HCEC 1CT (cell line): Measurements from ENCODE around the gene CMIP.
"Not testable (repeated sequence)": the region's sequence is repeated elsewhere in the genome, so short reads cannot be mapped to it uniquely, and the experiment has no call there.

Experiments
- DNase-seq: peaks from one replicate; pipeline ENCODE4 v3.0.0-alpha.2; 2017

CMIP gene

GRCh38 chr16:81444448-81445121 lies at the start of gene CMIP:
TSS of gene CMIP (plus strand) at chr16:81444808.
- peak; percentile 76 for DNase-seq

GRCh38 chr16:81394966-81395655 lies 49.5 kb upstream of the CMIP start:
- no peak for DNase-seq

GRCh38 chr16:81397058-81397878 lies 47.3 kb upstream of the CMIP start:
- DNase-seq: no peak

GRCh38 chr16:81397879-81398520 lies 46.6 kb upstream of the CMIP start:
- DNase-seq: no peak

GRCh38 chr16:81399909-81400308 lies 44.7 kb upstream of the CMIP start:
- no peak for DNase-seq

- peak; percentile 56 for DNase-seq
Measured at GRCh38 chr16:81401035-81401950, 43.3 kb upstream of the CMIP start.

- DNase-seq: no peak
Measured at GRCh38 chr16:81403208-81403600, 41.4 kb upstream of the CMIP start.

- DNase-seq: peak; percentile 56
Measured at GRCh38 chr16:81403601-81404391, 40.8 kb upstream of the CMIP start.

GRCh38 chr16:81405002-81405401 lies 39.6 kb upstream of the CMIP start:
- not testable (repeated sequence) for DNase-seq

GRCh38 chr16:81405702-81406113 lies 38.9 kb upstream of the CMIP start:
- peak; percentile 81 for DNase-seq

- no peak for DNase-seq
Measured at GRCh38 chr16:81408409-81408950, 36.1 kb upstream of the CMIP start.

GRCh38 chr16:81409016-81409556 lies 35.5 kb upstream of the CMIP start:
- no peak for DNase-seq

GRCh38 chr16:81410643-81411293 lies 33.8 kb upstream of the CMIP start:
- no peak for DNase-seq

GRCh38 chr16:81413245-81413990 lies 31.2 kb upstream of the CMIP start:
- no peak for DNase-seq

- no peak for DNase-seq
Measured at GRCh38 chr16:81415751-81416150, 28.9 kb upstream of the CMIP start.

- DNase-seq: no peak
Measured at GRCh38 chr16:81416749-81417148, 27.9 kb upstream of the CMIP start.

GRCh38 chr16:81417210-81417609 lies 27.4 kb upstream of the CMIP start:
- no peak for DNase-seq

- no peak for DNase-seq
Measured at GRCh38 chr16:81419806-81420205, 24.8 kb upstream of the CMIP start.

GRCh38 chr16:81421126-81421525 lies 23.5 kb upstream of the CMIP start:
- no peak for DNase-seq
